ENCODE results near the gene SND1.

The SND1 gene

DNA sequence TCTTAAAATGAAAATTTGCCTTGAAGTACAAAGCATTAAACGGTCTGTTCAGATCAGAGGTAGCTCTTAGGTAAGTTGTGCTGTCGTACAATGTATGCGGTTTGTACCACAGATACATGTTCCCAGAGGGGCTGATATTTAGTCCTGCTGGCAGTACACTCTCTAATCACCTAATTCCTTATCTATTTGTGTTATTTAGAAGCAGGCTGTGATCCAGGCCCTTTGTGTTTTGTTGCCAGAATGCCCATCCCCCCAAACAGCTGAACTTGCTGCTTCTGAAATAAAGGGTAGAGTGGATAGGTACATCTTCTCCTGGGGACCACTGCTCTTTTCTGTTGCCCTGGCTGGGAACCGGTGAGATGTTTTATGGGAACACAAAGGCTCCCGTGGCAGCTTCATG, 84.5 kb downstream of the SND1 start:
- no peak for DNase-seq

DNA sequence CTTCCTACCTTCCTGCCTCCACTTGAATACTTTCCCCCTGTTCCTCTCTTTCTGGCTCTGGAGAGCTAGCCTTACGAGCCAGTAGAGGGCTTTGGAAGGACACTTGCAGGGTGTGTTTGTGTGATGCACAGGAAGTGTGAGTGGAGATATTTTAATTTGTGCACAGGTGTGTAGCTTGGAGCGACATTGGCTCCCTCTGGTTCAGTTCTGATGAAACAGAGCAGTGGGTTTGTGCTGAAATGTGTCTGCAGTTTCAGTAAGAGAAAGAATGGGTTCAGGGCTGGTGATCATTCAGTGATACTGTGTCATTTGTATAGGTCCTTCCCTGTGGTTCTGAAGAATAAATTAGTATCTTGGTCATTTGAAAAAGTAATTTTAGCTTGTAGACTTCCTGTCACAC, 86.9 kb downstream of the SND1 start:
- DNase-seq = no peak

DNA sequence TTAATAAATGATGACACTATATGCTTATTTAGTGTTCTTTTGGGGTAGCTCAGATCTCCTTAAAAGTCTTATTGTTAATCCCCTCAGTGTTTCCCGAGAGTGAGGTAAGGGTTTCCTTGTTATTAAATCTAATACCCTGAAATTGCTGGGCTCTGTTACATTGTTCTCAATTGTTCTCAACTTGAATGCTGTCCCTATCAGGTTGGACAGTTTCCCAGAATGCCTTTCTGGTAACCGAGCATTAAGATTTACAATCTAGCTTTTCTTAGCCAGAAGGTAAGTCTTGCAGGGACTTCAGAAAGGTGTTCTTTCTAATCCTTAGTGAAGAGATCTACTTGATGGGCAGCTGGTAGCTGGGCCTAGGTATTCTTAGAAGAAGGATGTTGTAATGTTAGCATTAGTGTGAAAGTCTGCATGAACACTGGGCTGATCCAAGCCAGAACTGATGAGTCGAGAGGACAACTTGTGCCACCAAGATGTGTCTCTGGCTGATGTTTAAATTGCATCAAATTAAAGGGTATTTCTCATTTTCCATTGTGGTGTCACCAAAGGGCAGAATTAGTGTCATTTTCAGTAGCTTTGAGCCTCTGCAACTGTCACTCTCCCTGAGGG, 89.9 kb downstream of the SND1 start:
- no peak for DNase-seq

DNA sequence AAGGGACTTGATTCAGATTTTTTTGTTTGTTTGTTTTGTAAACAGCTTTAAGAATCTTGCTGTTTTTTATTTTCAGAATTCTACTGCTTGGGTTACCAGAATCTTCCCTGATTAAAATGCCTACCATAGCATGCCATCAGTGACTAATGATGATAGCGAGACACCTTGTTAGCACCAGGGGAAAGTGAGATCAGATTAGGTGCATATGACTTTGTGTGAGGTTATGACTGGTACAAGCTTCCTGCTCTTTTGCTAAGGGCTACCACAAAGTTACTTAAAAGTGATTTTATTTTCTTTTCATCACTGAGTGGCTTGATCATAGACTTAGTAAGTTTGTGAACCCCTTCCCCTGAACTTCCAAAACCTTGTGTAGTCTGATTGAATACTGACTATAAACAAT, 93.5 kb downstream of the SND1 start:
- no peak for DNase-seq

DNA sequence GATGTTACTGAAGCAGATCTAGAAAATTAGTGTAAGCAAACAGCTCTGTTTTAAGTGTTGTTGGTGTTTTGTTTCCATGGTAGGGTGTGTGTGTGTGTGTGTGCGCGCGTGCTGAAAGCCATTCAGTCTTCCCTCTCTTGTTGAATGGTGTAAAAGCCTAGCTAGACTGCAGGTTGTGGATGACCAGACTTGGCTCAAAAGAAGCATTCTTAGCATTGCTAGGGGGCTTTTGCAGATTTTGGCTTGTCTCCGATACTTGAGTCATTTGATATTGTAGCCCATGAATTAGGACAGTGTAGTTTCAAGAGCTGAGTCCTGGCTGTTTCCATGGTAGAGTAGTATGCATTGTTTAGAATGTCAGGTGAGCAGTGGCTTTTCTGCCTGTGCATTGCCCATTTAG, 99.1 kb downstream of the SND1 start:
- DNase-seq = no peak

DNA sequence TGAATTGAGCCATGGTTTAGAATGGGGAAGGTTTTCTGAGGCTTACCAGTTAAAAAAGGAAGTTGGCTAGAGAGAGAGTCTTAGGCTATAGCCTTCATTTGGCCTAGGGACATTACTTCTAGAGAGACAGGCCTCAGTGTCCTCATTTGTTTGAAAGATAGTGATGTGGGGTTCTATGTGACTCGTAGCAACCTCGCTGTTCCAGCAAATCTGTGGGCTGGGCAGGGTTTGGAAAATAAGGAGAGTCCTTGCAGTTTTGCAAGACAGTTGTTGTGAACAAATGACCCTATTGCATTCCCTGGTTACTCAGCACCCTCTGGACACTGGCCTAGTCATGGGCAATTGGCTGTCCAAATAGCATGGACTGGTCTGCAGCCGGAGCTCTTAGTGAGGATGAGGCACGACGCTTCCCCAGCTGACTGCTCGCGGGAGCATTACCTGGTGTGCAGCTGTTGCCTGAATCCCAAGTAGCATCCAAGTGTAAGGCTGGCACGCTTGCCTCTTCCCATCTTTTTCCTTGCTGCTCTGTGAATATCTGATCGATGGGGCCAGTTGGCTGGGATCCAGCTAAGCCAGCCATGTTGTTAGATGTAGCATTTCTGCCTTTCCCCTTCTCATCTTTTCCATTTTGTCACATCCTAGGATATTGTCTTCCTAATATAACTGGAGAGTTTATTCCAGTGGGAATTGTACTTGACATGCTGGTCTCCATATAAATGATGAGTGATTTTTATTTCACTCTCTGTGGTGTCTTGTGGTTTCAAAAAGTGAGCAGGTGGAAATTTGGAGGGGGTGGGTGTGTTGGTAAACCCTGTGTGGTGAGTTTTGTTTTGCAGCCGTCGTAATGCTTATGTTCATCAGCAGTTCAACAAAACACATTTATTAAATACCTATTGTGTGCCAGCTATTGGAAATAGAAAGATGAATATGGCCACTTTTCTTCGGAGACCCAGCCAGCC, 99.8 kb downstream of the SND1 start:
- no peak for DNase-seq

DNA sequence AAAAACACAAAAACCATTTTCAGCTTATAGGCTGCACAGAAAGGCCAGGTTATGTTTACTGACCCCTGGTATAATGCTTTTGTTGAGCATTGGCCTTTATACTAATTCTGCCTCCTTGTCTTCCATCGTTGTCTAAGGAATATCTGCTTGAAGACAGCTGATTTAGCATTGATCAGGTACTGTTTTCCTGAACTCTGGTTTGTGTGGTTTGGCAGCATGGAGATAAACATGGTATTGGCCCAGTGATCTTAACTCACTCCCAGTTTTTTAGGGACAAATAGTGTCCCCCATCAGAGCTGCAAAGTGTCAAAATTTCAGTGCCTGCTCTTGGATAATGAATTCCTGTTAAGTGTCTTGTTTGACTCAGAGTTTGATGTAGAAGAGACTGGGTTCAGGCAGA, 100.8 kb downstream of the SND1 start:
- DNase-seq = no peak

DNA sequence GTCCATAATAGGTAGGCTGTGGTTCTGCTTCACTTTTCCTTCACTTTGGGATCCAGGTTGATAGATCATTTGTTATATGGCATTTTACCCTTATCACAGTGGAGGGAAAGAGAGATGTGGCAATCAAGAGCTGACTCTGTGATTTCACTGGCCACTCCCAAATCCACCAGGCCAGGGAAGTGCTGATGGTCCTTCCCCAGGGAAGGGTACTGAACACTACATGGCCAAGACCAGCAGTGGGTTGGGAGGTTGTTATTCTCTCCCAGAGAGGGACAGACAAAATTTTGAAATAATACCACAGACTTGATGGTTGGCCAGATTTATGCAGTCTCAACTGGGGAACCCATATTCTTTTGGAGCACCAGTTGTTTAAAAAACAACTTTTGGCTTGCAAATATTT, 102.5 kb downstream of the SND1 start:
- no peak for DNase-seq

DNA sequence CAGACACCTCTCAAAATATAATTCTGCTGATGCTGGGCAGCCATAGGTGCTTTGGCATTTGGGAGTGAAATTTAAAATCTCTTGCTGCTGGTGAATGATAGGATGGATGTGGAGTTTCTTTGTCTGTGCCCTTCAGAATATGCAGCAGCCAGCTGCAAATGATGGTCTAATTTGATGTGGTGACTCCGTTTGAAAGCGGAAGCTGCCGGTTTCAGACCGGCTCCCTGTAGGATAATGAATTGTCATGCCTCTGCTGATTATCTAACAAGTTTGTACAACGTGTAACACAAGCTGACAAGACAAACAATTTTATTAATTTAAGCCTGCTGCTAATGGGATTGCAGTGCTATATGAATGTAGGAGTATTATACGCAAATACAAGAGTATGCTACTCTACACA, 103.5 kb downstream of the SND1 start:
- no peak for DNase-seq

DNA sequence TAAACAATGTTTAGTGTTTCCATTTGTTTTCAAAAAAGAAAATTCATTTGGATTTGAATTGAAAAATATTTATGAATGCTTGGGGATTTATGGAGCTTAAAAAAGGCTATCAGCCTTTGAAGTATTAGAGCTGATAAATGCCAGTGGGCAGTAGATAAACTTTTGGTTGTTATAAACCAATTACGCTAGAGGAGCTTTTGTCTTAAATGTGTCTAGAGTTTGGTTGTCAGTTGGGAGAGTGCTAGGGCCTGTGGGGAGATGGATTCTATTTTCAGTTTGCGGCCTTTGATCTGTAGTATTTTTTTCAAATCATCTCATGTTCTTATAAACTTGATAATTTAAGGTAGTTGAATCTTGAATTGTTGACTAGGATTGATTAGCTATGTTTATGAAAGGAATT, 104.0 kb downstream of the SND1 start:
- DNase-seq = no peak

DNA sequence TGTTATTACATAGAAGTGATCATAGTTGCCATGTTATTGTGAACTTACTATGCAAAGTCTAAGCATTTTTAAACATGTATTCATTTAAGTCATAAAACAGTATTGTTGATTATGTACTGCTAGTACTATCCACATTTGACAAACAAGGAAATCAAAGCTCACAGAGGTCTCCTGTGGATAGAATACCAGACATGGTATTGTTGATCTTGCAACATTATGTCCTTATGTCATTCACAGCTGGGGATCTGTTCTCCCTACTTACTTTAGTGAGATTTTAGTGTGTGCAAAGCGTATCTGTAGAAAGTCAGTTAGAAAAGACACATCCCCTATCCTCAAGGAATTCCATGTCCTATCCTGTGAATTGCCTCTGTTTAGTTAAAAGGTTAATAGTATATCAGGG, 106.1 kb downstream of the SND1 start:
- DNase-seq = no peak

DNA sequence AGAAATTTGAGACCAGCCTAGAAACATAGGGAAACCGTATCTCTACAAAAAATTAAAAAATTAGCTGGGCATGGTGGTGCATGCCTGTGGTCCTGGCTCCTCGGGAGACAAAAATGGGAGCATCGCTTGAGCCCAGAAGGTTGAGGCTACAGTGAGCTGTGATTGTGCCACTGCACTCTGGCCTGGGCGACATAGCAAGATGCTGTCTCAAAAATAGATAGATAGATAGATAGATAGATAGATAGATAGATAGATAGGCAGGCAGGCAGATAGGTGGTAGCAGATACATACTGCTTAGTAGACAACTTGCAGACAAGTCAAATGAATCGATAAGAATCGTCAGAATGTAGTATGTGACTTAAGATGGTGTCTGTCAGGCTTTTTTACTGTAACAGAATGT, 106.9 kb downstream of the SND1 start:
- DNase-seq = no peak

DNA sequence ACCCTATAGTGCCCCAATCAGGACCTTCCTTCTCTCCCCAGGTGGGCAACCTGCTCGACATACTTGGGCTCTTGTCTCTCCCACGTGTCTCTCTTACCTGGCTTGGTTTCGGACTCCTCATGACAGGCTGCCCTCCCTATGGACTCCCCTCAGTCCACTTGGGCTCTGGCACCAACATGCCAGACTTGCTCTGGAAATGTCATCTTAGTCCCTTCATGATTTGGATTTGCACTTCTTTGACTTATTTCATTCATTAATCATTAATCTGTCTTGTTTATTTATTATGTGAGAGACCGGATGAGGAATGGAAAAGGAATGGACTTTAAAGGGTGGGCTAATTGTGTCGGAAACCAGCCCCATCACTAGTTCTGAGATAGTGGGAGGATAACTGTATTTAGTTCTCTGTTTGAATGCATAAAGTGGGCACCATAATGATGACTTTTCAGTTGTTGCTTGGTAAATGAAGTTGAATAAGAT, 108.0 kb downstream of the SND1 start:
- no peak for DNase-seq

DNA sequence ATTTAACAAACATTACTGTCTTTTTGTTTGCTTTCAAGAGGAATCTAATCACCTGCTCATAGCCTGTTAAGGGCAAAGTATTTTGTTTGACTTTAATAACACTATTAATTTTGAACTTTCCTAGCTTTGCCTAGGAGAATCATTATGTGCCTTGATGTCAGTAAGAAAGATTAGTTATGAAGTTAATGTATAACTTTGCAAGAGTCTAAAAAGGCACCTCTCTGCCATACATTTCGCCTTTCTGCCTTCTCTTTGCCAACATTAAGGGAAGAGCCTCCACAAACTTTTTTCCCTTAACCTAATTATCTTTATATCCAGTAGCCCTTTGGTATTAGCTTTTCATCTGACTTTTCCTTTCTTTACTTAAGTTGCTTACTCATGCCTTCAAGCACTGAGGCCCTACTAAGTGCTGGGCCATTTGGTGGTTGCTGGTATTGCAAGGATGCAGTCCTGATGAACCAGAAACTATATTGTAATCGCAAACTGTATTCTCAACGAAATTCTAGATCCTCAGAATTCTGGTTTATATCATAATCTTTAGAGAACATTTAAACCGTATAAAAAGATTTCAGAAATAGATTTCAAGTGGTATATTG, 108.5 kb downstream of the SND1 start:
- DNase-seq = no peak

DNA sequence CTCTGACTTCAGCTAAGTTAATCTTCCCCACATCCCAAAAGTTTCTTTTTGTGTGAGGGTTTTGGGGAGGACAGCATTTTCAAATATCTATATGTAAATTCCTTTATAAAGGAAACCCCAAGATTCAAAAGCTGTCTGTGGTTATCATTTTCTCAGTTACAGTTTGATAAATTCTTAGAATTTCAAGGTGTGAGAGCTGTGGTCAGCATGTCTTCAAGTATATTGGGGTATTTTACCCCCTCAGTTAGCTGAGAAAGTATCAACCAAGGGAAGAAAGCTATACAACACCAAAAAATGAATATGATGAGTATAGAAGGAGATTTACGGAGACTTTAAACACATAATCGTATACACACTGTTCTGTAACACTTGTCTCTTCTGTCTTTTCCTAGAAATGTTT, 109.2 kb downstream of the SND1 start:
- no peak for DNase-seq

DNA sequence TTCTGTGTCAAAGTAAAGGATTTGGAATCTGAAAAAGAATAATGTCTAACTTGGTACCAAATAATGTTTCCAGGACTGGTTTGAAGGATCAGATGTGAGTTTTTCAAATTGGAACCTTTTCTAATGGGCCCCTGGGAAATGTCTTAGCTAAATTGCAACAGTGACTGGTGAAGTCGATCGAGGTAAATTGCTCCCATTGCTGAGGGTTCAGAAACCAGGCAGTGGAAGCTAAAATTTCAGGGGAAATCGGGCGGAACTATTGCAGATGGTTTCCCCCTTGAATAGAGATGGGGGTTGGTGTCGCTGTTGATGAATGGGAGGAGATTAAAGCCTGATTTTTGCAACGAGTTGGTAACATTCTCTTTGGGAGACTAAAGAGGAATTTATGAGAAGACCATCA, 112.7 kb downstream of the SND1 start:
- DNase-seq = no peak

DNA sequence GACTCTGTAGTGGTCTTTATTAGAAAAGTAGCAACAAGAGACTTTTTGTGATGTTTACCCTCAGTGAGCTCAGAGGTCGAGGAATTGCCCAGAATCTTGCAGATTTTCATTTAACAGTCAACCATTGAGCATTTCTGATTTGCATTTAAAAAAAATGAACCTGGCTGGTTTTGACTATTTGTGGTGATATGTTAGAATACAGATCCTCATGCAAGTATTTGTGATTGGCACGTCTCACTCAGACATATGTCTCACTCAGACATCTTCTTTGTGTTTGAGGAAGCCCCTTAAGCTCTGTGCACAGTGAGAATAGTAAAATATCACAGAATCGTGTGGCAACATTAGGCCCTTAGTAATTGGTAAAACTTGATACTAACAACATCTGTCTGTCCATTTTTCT, 113.2 kb downstream of the SND1 start:
- no peak for DNase-seq

DNA sequence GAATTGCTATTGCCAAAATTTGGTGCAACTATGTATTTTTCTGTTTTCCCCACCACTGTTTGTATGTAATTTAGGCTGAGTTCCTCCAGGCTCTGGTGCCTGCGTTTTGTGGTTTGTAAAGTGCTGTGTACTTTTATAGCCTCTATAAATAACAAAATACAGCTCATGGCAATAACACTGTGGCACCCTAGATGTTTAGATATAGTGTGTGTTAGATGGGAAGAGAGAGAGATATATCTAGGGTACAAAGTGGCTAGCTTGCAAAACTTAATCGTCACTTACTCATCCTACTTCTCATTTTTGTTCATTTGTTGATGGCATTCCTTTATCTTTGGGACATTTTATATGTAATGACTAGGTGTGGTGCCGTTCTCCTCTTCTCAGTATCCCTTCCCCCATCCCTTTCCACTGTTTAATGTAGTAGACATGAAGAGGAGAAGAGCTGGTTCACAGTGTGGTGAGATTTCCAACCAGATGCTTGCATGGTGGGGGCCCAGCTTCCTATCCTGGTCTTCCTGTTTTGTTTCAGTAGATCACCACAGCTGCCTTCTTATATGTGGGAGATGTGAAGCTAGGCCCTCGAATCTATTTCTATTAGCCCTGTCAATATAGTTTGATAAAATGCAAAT, 115.0 kb downstream of the SND1 start:
- DNase-seq = no peak

DNA sequence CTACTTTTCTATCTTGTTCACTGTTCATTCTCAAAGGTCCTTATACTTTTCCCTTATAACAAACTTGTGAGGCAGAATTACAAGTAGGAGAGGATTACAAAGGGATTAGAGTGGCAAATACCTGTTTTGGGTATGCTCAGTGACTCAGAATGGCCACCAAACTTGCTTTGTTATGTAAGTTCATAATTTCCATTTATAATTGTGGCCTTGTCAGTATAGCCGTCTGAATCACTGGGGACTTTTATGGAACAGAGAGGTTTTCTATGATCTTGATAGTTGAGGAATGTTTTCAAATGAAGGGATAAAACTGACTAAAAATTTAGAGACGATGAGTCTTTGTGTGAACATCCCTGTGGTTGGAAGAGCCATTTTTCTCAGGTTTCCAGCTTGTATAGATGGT, 116.2 kb downstream of the SND1 start:
- no peak for DNase-seq

DNA sequence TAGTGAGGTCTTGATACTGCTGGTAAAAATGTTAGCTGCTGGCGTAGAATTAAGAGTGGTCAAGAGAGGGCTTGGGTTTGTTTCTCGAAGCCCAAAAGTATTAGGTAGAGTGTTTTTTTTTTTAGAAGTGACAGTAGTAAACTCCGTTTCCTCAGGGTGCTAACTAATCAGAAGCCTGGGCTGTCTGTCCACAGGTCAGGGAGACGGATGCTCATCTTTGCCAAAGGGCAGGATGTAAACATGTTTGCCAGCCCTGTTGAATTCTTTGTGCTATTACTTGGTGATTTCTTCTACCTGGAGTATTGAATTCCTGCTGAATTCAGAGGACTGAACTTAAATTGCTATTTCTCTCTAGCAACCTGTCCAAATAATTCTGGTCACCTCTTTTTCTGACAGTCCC, 117.1 kb downstream of the SND1 start:
- DNase-seq = no peak

DNA sequence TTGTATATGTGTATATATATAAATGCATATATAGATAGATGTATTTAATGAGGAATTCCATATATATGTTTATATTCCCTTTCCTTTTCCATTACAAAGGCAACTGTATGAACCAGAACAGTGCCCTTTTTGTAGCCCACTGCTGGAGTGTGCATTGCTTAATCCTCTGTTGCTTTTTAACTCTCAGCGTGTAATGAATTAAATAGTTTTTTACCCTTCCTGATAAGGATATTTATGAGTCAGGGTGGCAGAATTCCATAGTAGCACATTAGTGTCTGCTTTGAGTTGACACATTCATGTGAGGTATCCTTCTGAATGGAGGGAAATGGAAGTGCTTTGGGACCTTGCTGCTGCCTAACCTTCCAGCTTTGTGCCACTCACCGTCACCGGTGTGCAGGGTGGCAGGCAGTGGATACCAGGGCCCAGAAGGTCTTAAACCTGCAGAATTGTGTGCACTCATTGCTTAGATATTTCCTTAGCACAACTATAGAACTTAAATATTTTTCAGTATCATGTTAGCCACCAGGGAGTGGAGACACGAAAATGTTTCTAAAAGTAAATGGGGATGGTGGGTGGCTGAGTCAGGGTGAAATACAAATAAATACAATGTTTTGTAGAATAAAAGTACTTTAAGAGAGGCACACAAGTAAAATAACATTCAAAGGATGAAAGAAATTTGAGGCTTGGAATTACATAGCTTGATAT, 117.9 kb downstream of the SND1 start:
- DNase-seq = no peak

DNA sequence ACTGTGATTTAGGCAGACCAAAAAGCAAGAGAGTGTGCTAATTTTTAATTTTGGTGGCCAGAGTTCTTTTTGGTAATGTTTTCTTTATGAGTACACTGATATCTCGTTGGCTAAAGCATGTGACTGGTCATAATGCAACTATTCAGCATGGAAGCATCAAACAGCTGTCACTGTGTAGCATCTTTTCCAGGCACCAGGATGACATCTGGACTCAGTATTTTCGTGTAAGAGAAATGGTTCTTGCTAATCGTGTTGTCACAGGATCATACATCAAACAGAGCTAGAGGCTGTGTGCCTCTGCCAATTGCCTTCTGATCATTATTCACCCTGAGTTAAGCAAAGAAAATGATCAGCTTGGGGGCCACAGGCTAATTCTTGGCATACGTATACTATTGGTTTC, 118.9 kb downstream of the SND1 start:
- DNase-seq = no peak

DNA sequence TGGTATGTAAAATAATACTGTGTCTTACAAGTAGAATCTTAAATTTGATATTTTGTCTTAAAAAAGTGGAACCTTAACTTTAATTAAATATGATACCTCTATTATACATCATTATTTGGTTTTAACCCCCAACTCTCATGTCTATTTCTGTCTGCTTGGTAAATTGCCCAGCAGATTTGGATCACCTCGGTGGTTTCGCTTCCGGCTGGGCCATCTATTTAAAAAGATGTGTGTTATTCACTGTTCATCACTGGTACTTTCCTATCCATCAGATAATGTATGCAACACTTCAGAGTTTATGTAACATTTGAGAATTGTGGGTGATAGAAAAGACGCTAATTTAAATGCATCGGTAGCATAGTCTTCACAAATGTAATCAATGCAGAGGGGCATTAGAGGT, 119.7 kb downstream of the SND1 start:
- no peak for DNase-seq

Data from activated CD8-positive, alpha-beta memory T cell treated with anti-CD3 and anti-CD28 coated beads, Interleukin-2, amount 50 U/mL, for 48 hours (primary cell).